HCT116 (cell line): ENCODE measurements around the gene MED27. TPM values are rescaled to one million over a fixed set of nuclear protein-coding genes. Genes with fewer than 3 reads are reported as not detected.

Source experiments
- ATAC-seq: fragments of 200-7000 bp; cut with Tn5 transposase; 2 replicates; pipeline ENCODE4 v1.9.1; 2020; ENCODE audit warnings: mild to moderate bottlenecking, moderate library complexity
- BruUV-seq: library from RNA; stranded (reverse); fragments of 400-500 nt; replicated peaks from 2 replicates; lab custom pipeline; 2021; lab: Mats Ljungman, UMichigan
- CTCF ChIA-PET: fragments of 300-600 bp; sonication (Branson Sonifier 250); formaldehyde crosslinking; loops from one replicate; lab custom pipeline; 2021; ENCODE audit warnings: antibody characterized with exemption; lab: Charles Lee
- POLR2A ChIA-PET: fragments of 300-600, 350-600 bp; sonication (Branson Sonifier 250); formaldehyde crosslinking; loops from one replicate; lab custom pipeline; 2021; ENCODE audit warnings: antibody characterized with exemption; lab: Charles Lee
- RAD21 ChIA-PET, 2 experiments: fragments of 300-600 bp; sonication (Branson Sonifier 250); formaldehyde crosslinking; loops; one replicate each; lab custom pipeline; 2023; ENCODE audit warnings: low total read pairs in 2 of 2; ENCODE audit not compliant: uncharacterized antibody in 2 of 2, unreplicated experiment in 2 of 2, low non-redundant PET in 1 of 2; lab: Charles Lee
- DNase-seq: peaks from one replicate; pipeline ENCODE4 v3.0.0-alpha.2; 2010; ENCODE audit warnings: low read depth, low spot score
- H2AFZ ChIP-seq: fragments of 200-600 bp; shearing (Covaris generic), sonication (generic); 2 replicates; pipeline ENCODE4 v1.6.1; 2017; ENCODE audit warnings: low read depth, mixed run types, mixed read lengths, antibody characterized with exemption, low read length; ENCODE audit not compliant: poor library complexity, severe bottlenecking
- H3K27ac ChIP-seq: 2 replicates; pipeline ENCODE4 v1.5.1; 2012; ENCODE audit warnings: low read depth, low read length
- H3K27me3 ChIP-seq: fragments of 200-600 bp; sonication (generic); 2 replicates; pipeline ENCODE4 v1.6.1; 2016; ENCODE audit warnings: mixed run types, low read length, mixed read lengths; ENCODE audit not compliant: insufficient read depth
- H3K36me3 ChIP-seq, 2 experiments: fragments of 200-500 bp in 1 of 2; fragments of 200-600 bp in 1 of 2; sonication (Bioruptor generic) in 1 of 2; sonication (generic) in 1 of 2; 2 replicates each; pipeline versions ENCODE4 v1.5.1 to v1.6.1; 2014 to 2016; ENCODE audit warnings: low read length in 2 of 2, inconsistent platforms in 1 of 2, mixed read lengths in 1 of 2, mixed run types in 1 of 2; ENCODE audit not compliant: insufficient read depth in 2 of 2, control insufficient read depth in 1 of 2
- H3K4me1 ChIP-seq, 2 experiments: fragments of 200-600 bp in 1 of 2; sonication (generic) in 1 of 2; 2 replicates each; pipeline versions ENCODE4 v1.5.1 to v1.6.1; 2012 to 2017; ENCODE audit warnings: low read length in 2 of 2, inconsistent platforms in 1 of 2, mild to moderate bottlenecking in 1 of 2, mixed read lengths in 1 of 2, mixed run types in 1 of 2, moderate library complexity in 1 of 2; ENCODE audit not compliant: insufficient read depth in 2 of 2, control insufficient read depth in 1 of 2
- H3K4me2 ChIP-seq: fragments of 200-600 bp; sonication (generic); 2 replicates; pipeline ENCODE4 v1.6.1; 2017; ENCODE audit warnings: mixed run types, low read length, mixed read lengths
- H3K4me3 ChIP-seq, 2 experiments: fragments of 200-600 bp in 1 of 2; sonication (generic) in 1 of 2; replicated peaks in 1 of 2; 2 replicates each; pipeline ENCODE4 v1.5.1; 2011 to 2016; ENCODE audit warnings: low read length in 2 of 2, control low read depth in 1 of 2, low read depth in 1 of 2, mild to moderate bottlenecking in 1 of 2, mixed read lengths in 1 of 2, mixed run types in 1 of 2
- H3K79me2 ChIP-seq: fragments of 200-600 bp; sonication (generic); 2 replicates; pipeline ENCODE4 v1.6.1; 2017; ENCODE audit warnings: mild to moderate bottlenecking, mixed run types, low read length, moderate library complexity, mixed read lengths; ENCODE audit not compliant: insufficient read depth
- H3K9ac ChIP-seq: fragments of 200-600 bp; sonication (generic); 2 replicates; pipeline ENCODE4 v1.6.1; 2016; ENCODE audit warnings: low read length, mixed read lengths
- H3K9me2 ChIP-seq: fragments of 200-600 bp; sonication (generic), shearing (Covaris generic); 2 replicates; pipeline ENCODE4 v1.6.1; 2017; ENCODE audit warnings: mixed run types, mild to moderate bottlenecking, moderate library complexity; ENCODE audit not compliant: insufficient read depth
- H3K9me3 ChIP-seq, 2 experiments: fragments of 200-500 bp in 1 of 2; fragments of 200-600 bp in 1 of 2; sonication (Bioruptor generic) in 1 of 2; sonication (generic) in 1 of 2; 2 replicates each; pipeline ENCODE4 v1.6.1; 2014 to 2017; ENCODE audit warnings: low read length in 2 of 2, mixed read lengths in 2 of 2, inconsistent platforms in 1 of 2, low read depth in 1 of 2, mild to moderate bottlenecking in 1 of 2, mixed run types in 1 of 2, moderate library complexity in 1 of 2; ENCODE audit not compliant: control insufficient read depth in 1 of 2, insufficient read depth in 1 of 2
- H4K20me1 ChIP-seq: fragments of 200-600 bp; sonication (generic), shearing (Covaris generic); 2 replicates; pipeline ENCODE4 v1.6.1; 2017; ENCODE audit warnings: mixed run types, mild to moderate bottlenecking, moderate library complexity; ENCODE audit not compliant: insufficient read depth
- CBX3 ChIP-seq: IDR thresholded peaks from 2 replicates; pipeline ENCODE4 v1.6.1; 2012; ENCODE audit warnings: low read depth
- CEBPB ChIP-seq: IDR thresholded peaks from 2 replicates; pipeline ENCODE4 v1.6.1; 2012; ENCODE audit warnings: low read depth
- EGR1 ChIP-seq: IDR thresholded peaks from 2 replicates; pipeline ENCODE4 v1.6.1; 2012; ENCODE audit warnings: low read depth
- EZH2 ChIP-seq: fragments of 200-600 bp; sonication (generic); IDR thresholded peaks from 2 replicates; pipeline ENCODE4 v1.6.1; 2017; ENCODE audit warnings: antibody characterized with exemption, mixed run types
- FOSL1 ChIP-seq: IDR thresholded peaks from 2 replicates; pipeline ENCODE4 v1.6.1; 2012; ENCODE audit warnings: low read depth
- MAX ChIP-seq: IDR thresholded peaks from 2 replicates; pipeline ENCODE4 v1.6.1; 2012
- POLR2A ChIP-seq: IDR thresholded peaks from 2 replicates; pipeline ENCODE4 v1.7.0; 2011; ENCODE audit warnings: borderline replicate concordance; ENCODE audit not compliant: insufficient read depth, insufficient read length; ENCODE audit errors: extremely low read depth
- RAD21 ChIP-seq: IDR thresholded peaks from 2 replicates; pipeline ENCODE4 v1.6.1; 2012; ENCODE audit warnings: low read depth, mild to moderate bottlenecking
- REST ChIP-seq: IDR thresholded peaks from 2 replicates; pipeline ENCODE4 v1.6.1; 2012; ENCODE audit warnings: low read depth
- SIN3A ChIP-seq: IDR thresholded peaks from 2 replicates; pipeline ENCODE4 v1.6.1; 2012; ENCODE audit warnings: low read depth
- SP1 ChIP-seq: IDR thresholded peaks from 2 replicates; pipeline ENCODE4 v1.6.1; 2012; ENCODE audit warnings: low read depth
- TCF7L2 ChIP-seq: IDR thresholded peaks from 2 replicates; pipeline ENCODE4 v1.7.0; 2011; ENCODE audit warnings: borderline replicate concordance, inconsistent platforms; ENCODE audit not compliant: insufficient read depth, insufficient read length; ENCODE audit errors: extremely low read depth
- YY1 ChIP-seq: IDR thresholded peaks from 2 replicates; pipeline ENCODE4 v1.6.1; 2011; ENCODE audit warnings: low read length, low read depth, moderate library complexity, mild to moderate bottlenecking; ENCODE audit not compliant: insufficient replicate concordance; ENCODE audit errors: extremely low read depth
- ZBTB33 ChIP-seq: IDR thresholded peaks from 2 replicates; pipeline ENCODE4 v1.6.1; 2011; ENCODE audit warnings: mild to moderate bottlenecking, low read length, moderate library complexity; ENCODE audit not compliant: insufficient replicate concordance; ENCODE audit errors: extremely low read depth
- intact Hi-C: fragments of 100-400 bp; cut with micrococcal nuclease; formaldehyde crosslinking; loops from 2 replicates; pipeline ENCODE4 v1.10.0; 2022
- total RNA-seq: library from RNA; stranded (reverse); gene quantifications from one replicate; pipeline ENCODE4 v1.2.1, GENCODE V29; 2021; ENCODE audit not compliant: unreplicated experiment
- TF ChIP-seq, protein P1 (sequence below), 3 experiments: fragments of 200-600 bp in 1 of 3; sonication (generic) in 1 of 3; IDR thresholded peaks in 2 of 3; conservative IDR thresholded peaks in 1 of 3; 2 replicates each; pipeline ENCODE4 v1.5.1; 2012 to 2017; ENCODE audit warnings: low read depth in 2 of 3, low read length in 2 of 3, antibody characterized with exemption in 1 of 3, borderline replicate concordance in 1 of 3, control low read depth in 1 of 3, mild to moderate bottlenecking in 1 of 3, mixed read lengths in 1 of 3, mixed run types in 1 of 3, moderate library complexity in 1 of 3; ENCODE audit not compliant: insufficient read depth in 1 of 3

The MED27 gene
- total RNA-seq, 1 experiment from 2014 or later, result 26.9 TPM

DNA sequence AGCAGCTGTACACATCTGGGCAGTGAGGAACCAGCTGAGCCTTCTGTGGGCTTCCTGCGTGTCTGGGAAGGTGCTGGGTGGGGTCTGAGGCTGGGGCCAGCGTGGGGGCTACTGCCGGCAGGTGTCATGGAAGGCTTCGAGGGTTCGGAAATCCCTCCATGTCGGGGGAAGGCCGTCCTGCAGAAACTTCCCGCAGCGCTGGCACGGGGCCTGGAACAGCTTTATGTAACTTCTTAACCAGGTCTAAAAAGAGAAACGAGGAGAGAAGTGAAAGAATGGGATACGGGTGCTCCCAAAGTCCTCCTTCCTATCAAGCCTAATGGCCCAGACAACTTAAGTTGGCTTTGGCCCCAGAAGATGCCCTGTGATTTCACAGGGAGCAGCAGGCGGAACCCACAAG lies 219.2 kb downstream of the MED27 start (continued):
- TF ChIP-seq, protein P1, sequence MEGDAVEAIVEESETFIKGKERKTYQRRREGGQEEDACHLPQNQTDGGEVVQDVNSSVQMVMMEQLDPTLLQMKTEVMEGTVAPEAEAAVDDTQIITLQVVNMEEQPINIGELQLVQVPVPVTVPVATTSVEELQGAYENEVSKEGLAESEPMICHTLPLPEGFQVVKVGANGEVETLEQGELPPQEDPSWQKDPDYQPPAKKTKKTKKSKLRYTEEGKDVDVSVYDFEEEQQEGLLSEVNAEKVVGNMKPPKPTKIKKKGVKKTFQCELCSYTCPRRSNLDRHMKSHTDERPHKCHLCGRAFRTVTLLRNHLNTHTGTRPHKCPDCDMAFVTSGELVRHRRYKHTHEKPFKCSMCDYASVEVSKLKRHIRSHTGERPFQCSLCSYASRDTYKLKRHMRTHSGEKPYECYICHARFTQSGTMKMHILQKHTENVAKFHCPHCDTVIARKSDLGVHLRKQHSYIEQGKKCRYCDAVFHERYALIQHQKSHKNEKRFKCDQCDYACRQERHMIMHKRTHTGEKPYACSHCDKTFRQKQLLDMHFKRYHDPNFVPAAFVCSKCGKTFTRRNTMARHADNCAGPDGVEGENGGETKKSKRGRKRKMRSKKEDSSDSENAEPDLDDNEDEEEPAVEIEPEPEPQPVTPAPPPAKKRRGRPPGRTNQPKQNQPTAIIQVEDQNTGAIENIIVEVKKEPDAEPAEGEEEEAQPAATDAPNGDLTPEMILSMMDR (IDR thresholded peaks at IDR 0.05 in 2 of 3, conservative IDR thresholded peaks at IDR 0.05 in 1 of 3; ENCODE audit: borderline replicate concordance in 1 of 3, insufficient read depth in 1 of 3, low read depth in 2 of 3, low read length in 2 of 3), result no peak
- TF ChIP-seq POLR2A, result no peak

DNA sequence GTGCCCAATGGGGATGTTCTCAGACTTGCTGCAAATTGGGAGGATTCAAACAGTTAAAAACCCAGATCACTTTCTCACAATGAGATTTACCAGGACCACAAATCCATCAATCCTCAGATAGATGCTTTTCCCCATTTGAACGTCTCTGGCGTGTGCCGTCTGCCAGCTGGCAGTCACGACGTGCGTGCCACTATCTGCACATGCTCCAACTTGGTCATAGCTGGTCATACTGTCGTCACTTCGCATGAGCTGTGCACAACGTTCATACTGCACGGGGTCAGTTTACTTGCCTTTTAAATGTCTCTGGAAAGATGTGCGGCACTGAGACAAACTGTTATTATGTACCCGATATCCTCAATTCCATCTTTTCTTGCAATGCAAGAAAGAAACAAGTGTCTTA lies 221.5 kb downstream of the MED27 start:
- no peak overlapping the region for H3K9ac ChIP-seq
- H3K4me1 ChIP-seq, result no peaks in the 10 kb centered on the region
- no peaks in the 10 kb centered on the region for H3K9me2 ChIP-seq
- H3K9me3 ChIP-seq, result no peaks in the 10 kb centered on the region
- H3K27me3 ChIP-seq, result no peaks in the 10 kb centered on the region
- no peak for DNase-seq
- no TSS peak for BruUV-seq
- H4K20me1 ChIP-seq, result no peaks in the 10 kb centered on the region
- no peak overlapping the region for H3K27ac ChIP-seq
- no peaks in the 10 kb centered on the region for H3K79me2 ChIP-seq
- ChIA-PET POLR2A (no interaction called here), RAD21 (no interaction called here), CTCF (no interaction called here)
- no peaks in the 10 kb centered on the region for H3K36me3 ChIP-seq
- TF ChIP-seq RAD21, result no peak
- no peak for TF ChIP-seq CBX3
- no peak for TF ChIP-seq EZH2
- TF ChIP-seq ZBTB33, result no peak
- no peak for TF ChIP-seq SP1
- no peak for TF ChIP-seq FOSL1
- TF ChIP-seq CEBPB, result no peak
- no peak for TF ChIP-seq MAX
- TF ChIP-seq TCF7L2, result no peak
- TF ChIP-seq, protein P1 (IDR thresholded peaks at IDR 0.05 in 2 of 3, conservative IDR thresholded peaks at IDR 0.05 in 1 of 3; ENCODE audit: borderline replicate concordance in 1 of 3, insufficient read depth in 1 of 3, low read depth in 2 of 3, low read length in 2 of 3), result no peak
- TF ChIP-seq POLR2A, result no peak
- no peak for TF ChIP-seq EGR1
- TF ChIP-seq SIN3A, result no peak
- TF ChIP-seq YY1, result no peak
- TF ChIP-seq REST, result no peak
- intact Hi-C loops, result no loop called here
- H3K4me3 ChIP-seq, result no peak overlapping the region
- ATAC-seq, result no peak
- H2AFZ ChIP-seq, result no peak overlapping the region
- H3K4me2 ChIP-seq, result no peak overlapping the region
